GM18498 (cell line): Measurements from ENCODE around the gene ARMH1.

Source experiments
- ATAC-seq: cut with Tn5 transposase; IDR thresholded peaks from one replicate; pipeline ENCODE4 v1.9.1; 2021; ENCODE audit warnings: mild to moderate bottlenecking, moderate library complexity; ENCODE audit not compliant: unreplicated experiment

The ARMH1 gene

GRCh38 chr1:44643721-44644334, 30.7 kb upstream of the ARMH1 start:
- no peak for ATAC-seq

DNA sequence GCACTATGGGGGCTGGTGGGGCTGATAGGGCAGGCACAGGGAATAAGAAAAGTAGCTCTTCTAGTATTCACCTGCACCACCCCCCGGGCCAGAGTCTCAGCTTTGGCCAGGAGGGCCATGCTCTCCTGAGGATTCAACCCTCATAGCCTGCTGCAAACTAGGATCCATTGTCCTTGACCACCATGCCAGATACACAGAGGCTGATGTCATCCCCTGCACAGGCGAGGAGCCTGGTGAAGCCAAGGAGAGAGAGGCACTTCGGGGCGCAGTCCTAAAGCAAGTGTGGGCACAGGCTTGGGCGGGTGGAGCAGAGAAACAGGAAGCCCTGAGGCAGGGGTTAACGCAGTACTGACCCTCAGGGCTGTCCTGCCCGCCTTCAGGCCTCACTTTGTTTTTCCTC, 29.7 kb upstream of the ARMH1 start:
- ATAC-seq = no peak

DNA sequence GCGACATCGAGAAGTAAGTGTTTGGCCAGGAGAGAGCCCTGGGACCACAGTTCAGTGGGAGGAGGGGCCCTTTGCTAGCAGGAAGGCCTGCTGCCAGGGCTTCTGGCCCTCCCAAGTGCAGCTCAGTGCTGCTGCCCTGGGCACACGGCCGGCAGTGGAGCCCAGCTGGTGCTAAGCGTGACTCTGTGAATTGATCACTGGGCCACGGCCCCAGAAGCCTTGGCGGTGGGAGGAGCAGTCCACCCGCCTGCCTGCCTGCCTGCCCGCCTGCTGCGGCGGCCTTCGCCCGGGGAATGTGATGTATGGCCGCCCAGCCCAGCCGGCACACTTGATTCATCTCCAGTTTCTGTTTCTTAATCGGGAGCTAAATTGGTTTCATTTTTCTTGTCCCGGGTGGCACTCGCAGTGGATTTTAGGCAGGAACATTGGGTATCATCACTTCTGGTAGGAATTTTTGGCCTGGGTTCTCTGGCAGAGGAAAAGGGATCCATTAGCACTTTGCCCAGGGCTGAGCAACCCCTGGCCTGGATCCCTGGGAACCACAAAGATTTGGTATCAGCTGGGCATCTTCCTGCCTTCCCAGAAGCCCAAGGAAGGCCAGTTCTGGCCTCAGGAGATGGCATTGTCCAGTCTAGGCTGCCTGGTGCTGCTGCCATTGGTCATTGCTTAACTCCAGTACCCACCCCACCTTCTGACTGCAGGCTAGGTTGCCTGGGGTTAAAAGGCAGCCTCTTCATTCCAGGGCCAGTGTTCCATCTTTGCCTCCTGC, 28.9 kb upstream of the ARMH1 start:
- ATAC-seq = no peak

DNA sequence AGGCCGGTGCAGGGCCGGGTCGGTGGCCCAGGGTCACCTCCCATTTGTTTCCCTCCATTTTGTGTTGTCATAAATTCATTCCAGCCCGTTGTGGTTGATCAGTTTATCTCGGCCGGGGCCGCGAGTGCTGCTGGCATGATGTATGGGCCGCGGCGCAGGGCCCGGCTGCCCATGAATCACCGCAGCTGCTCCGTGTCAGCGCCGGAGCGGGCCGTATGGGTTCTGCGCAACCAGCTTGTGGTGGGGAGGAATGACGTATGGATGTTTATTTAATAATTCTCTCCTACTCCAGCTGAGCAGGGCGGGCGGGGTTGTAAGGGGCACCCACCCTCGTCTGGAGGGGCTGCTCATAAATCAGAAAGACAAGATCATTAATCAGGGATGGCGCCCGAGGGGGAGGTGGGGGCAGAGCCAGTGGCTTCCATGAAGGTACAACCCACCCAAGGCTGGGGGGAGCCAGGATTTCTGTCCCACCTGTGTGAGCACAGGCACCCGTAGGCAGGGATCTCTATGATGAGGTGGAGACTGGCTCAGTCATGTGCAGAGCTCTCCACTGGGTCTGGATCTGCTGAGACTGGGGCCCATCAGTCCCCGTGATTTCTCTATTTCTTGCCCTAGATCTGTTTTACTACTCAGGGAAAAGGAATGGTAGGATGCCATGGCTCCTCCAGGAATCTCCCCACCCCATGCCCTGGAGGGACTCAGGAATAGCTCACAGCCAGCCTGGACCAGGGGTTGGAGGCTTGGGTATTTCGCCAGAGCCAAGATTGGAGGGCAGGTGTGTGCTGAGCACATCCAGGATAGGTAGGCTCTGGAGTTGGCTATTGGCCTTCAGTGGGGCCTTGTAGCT, 28.0 kb upstream of the ARMH1 start:
- ATAC-seq = no peak

DNA sequence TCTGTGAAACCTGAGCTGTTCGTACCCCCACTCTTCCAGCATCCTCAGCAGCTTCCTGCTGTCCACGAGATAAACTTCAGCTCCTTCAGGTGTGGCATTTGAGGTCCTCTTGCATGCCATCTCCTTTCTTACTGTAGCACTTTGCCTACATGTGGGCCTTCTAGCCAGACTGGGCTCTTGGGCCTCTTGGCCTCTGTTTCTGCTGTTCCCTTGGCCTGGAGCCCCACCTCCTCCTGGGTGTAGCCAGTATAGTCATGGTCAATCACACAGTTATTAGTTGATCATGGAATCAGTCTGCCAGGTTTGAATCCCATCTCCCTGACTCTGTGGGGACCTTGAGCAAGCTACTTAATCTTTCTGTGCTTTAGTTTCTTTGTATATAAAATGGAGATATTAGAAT, 26.6 kb upstream of the ARMH1 start:
- no peak for ATAC-seq

- ATAC-seq = no peak
Measured at GRCh38 chr1:44648529-44649250, 25.8 kb upstream of the ARMH1 start.

DNA sequence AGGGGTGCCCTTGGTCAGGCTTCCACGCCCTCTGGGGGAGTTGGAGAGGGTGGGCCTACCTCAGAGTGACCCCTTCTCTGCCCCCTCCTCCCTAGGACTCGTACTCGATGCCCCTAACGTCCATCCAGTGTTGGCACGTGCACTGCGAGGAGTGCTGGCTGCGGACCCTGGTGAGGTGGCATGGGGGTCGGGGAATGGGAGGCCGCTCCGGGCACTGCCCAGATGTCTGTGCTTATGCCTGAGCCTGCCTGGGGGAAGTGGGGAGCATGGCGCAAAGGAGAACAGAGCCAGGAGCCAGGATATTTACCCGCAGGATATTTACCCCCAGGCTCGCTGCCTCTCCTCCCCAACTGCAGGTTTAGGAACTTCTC, 24.7 kb upstream of the ARMH1 start:
- no peak for ATAC-seq

DNA sequence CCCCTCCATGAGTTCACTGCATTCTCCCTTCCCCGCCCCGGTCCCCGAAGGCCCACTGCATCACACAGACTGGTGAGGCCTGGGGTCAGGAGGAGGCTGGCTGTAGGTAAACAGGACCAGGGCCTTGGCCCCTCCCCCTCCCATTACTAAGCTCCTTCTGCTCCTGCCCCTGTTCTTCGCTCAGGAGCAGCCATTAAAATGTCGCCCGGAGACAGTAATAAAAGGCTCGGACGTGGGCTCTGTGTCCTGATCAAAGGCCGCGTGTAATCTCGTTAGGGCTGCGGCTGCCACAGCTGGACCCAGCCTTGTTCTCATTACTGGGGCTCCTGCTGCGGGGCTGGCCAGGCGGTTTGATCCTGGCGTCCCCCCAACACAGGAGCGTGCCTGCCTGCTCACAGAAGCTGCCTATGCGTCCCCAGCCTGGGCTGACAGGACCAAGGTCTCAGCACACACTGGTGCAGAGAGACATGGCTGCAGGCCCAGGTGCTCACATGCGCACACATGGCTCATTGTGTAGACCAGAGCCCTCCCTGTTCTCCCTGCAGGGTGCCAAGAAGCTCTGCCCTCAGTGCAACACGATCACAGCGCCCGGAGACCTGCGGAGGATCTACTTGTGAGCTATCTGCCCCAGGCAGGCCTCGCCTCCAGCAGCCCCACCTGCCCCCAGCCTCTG, 24.2 kb upstream of the ARMH1 start:
- ATAC-seq = no peak

GRCh38 chr1:44651069-44651468, 23.4 kb upstream of the ARMH1 start:
- ATAC-seq = no peak

DNA sequence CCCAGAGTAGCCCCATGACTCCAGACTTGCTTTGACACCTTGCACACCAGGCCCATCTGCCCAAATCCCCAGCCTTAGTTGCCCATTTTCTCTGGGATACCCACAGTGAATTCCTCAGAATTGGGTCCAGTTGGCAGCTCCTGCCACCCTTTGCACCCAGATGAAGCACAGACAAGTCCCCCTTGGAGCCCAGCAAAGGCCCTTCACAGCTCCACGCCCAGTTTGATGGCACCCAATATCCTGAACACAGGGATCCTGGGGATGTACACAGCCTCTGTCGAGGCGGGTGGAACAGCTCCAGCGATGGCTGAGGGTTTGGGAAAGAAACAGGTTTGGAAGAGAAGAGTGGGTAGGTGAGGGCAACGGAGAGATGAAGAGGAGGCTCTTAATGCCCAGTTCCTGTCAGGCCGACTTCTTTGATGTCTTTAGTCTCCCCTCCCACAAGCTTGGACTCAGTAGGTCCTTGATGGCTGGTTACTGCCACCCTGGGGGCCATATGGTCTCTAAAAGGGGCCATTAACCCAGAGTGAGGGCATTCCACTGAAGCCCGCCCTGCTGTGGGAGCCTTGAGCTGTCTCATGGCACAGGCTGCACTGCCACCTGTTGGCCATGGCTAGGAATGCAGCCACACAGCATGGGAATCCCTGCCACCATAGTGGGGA, 21.9 kb upstream of the ARMH1 start:
- ATAC-seq = no peak

DNA sequence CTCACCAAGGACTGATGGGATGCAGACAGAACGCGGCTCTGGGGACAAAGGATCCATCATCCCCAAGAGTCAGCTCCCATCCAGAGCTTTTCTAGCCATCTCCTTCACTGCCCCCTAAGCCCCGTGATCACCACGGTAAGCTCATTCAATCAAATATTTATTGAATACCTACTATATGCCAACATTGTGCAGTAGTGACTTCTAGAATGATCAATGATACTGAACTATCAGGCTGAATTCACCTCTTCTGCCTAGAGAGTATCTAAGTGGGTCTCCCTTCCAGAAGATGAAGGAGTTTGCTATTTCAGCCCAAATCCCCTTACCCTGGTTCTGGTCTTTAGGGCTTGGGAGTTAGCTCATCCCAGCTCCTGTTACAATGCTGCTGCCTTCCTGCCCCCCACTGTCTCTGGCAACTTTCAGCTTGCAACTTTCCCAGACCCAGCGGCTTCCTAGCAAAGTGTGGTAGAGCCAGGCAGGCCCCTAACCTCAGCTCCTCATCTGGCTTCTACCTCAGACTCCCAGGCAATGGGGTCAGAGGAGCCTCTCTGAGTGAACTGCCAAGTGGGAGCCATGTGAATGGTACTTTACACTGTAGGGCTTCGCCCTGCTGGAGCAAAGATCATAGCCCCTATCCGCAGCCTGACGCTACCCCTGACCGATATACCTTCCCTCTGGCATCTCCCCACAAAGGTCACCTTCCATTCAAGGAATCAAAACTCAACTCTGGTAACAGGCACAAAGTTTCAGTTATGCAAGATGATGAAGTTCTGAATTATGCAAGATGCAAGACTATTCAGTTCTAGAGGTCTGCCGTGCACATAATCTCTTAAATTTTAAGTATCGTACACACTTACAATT, 21.2 kb upstream of the ARMH1 start:
- ATAC-seq = no peak

DNA sequence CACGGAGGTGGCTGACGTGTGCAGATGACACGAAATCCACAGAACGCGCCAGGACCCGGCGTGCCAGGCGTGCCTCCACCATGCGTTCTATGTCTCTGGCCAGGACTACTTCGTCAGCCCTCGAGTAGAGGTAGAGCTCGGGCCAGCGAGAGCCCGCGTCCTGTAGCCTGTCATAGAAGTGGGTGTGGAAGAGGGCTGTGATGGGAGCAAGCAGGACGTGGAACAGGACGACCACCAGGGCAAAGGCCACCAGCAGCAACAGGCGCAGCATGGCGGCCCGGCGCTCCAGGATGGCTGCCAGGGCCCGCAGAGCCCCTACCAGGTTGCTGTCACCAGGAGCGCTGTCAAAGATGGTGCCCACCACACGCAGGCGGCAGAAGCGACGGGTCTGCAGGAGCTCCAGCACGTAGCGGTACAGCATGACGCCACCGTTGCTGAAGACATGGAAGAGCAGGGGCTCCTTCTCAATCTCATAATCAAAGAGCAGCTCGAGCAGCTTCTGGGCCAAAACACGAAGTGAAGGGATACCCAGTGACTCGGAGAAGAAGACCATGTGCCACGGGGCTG, 19.8 kb upstream of the ARMH1 start:
- no peak for ATAC-seq

GRCh38 chr1:44655609-44656008, 18.9 kb upstream of the ARMH1 start:
- no peak for ATAC-seq

DNA sequence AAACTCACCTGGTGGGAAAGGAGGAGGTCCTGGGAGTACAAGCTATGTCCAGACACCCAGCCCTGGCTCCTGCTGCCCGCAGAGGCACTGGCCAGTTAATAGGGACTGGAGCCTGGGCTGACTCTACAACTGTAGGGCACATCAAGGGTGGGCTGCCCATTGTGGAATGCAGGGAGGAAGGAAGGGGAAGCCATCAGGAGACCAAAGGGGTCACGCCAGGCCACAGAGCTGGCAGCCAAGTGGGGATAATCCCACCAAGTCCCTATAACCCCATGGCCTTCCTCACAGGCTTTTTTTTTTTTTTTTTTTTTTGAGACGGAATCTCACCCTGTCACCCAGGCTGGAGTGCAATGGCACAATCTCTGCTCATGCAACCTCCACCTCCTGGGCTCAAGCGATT, 14.9 kb upstream of the ARMH1 start:
- ATAC-seq = no peak

DNA sequence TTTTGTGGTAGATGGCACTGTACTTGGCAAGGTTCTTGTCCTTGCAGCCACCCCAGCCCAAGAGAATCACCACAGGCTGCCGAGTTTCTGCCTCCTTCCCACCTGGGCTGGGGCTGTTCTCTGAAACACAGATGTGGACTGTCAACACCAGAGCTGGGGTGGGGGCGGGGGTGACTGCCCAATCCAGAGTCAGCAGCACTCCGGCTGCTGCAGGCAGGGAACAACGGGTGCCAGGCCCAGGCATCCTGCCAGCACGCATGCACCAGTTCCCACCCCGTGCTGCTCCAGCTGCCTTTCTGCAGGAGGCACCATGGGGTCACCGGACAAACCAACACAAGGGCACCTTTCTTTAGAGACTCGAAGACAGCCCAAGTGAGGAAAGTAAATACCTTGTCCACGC, 14.3 kb upstream of the ARMH1 start:
- no peak for ATAC-seq

- ATAC-seq = no peak
Measured at GRCh38 chr1:44661781-44662682, 12.5 kb upstream of the ARMH1 start.

GRCh38 chr1:44662683-44663030, 11.9 kb upstream of the ARMH1 start:
- no peak for ATAC-seq

DNA sequence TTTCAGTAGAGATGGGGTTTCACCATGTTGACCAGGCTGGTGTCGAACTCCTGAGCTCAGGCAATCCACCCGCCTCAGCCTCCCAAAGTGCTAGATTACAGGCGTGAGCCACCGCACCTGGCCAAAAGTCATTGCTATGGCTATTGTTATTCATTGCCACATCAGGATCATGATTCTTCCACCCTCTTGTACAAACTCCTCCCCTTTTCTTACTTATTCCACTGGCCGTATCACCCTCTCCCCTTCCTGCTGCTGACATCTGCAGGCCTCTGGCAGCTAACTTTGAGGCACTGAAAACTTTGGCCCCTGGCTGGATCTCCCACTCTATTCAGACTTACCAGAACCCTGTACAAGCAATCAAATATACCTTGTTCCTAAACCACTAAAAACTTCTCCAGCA, 11.1 kb upstream of the ARMH1 start:
- ATAC-seq = no peak
